C1 segment of cervical spinal cord (tissue), 14 donors: ENCODE results near the gene OLFM1.

ENCODE experiments used
- DNase-seq, 14 donors: peaks; one replicate each; lab custom pipeline; 2025; lab: John Stamatoyannopoulos, UW

The OLFM1 gene

GRCh38 chr9:135169709-135170226, 82.3 kb downstream of the OLFM1 start:
- no peak for DNase-seq

GRCh38 chr9:135170535-135170934, 83.1 kb downstream of the OLFM1 start:
- DNase-seq = no peak
